ENCODE data around the gene COL7A1.

The COL7A1 gene

DNA sequence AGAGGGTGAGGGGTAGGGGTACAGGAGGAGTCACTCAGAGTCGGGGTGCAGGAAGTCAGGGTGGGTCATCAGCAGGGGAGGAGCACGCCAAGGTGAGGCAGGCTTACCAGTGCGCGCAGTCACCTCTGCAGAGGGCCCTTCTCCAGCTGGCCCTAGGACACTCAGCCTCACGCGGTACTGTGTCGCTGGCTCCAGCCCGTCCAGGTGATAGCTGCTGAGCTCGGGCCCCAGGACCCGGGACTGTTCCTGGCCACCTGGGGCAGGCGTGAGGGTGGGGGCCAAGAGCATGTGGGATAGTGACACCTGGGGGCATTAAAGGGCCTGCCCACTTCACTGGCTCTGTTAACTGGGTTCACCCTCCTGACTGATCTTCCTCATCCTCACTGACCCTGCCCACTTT lies 7.4 kb downstream of the COL7A1 start:
- Histone ChIP-seq H2BK15ac (ENCODE audit: low read length) (no peak overlapping the region), H3K27ac (replicated peaks; ENCODE audit: low read length) (no peak overlapping the region), H3K23ac (ENCODE audit: low read depth, low read length, poor library complexity) (peak overlapping the region; percentile 43), H3K9me3 (replicated peaks in 1 of 2; ENCODE audit: control insufficient read depth in 2 of 2, insufficient read depth in 1 of 2, low read depth in 1 of 2, low read length in 2 of 2) (peaks cover 0 to 2% of the 10 kb centered on the region in 2 donors), H3K4me1 (ENCODE audit: control insufficient read depth in 2 of 2, insufficient read depth in 1 of 2, low read depth in 1 of 2, low read length in 2 of 2) (no peaks in the 10 kb centered on the region), H3K9ac (ENCODE audit: low read depth, low read length, poor library complexity) (no peak overlapping the region), H4K91ac (ENCODE audit: low read depth, low read length, poor library complexity) (no peak overlapping the region), H3K27me3 (ENCODE audit: control insufficient read depth in 3 of 3, insufficient read depth in 3 of 3, low read depth in 1 of 3, low read length in 3 of 3) (no peaks in the 10 kb centered on the region), H3K36me3 (replicated peaks in 1 of 2; ENCODE audit: control insufficient read depth in 2 of 2, insufficient read depth in 2 of 2, low read length in 2 of 2) (peaks cover 0 to 9% of the 10 kb centered on the region in 2 donors), H3K14ac (ENCODE audit: low read length) (peak overlapping the region; percentile 82), H4K8ac (ENCODE audit: low read depth, low read length) (no peak overlapping the region), H3K4me3 (ENCODE audit: low read length in 2 of 2) (peak overlapping the region in 1 of 2 donors; percentile 10), H2BK5ac (ENCODE audit: low read length) (peak overlapping the region; percentile 75), H2AFZ (ENCODE audit: low read length) (no peak overlapping the region), H2BK12ac (ENCODE audit: low read length) (no peak overlapping the region), H3K4ac (ENCODE audit: low read length) (no peak overlapping the region), H3K4me2 (ENCODE audit: insufficient read depth, low read length, poor library complexity, severe bottlenecking) (no peak overlapping the region), H3K18ac (ENCODE audit: low read length) (peak overlapping the region; percentile 57), H3K79me1 (ENCODE audit: low read depth, low read length) (peaks cover 3% of the 10 kb centered on the region), H2AK5ac (ENCODE audit: low read depth, low read length) (no peak overlapping the region), H2BK120ac (ENCODE audit: low read depth, low read length) (no peak overlapping the region)
- WGBS, 2 donors (ENCODE audit: extremely low coverage in 2 of 2, insufficient read length in 2 of 2, insufficient replicate concordance in 1 of 2) = no CpG with 5 or more reads among the region's 11 CpGs
- no peak for DNase-seq (ENCODE audit: low spot score)

DNA sequence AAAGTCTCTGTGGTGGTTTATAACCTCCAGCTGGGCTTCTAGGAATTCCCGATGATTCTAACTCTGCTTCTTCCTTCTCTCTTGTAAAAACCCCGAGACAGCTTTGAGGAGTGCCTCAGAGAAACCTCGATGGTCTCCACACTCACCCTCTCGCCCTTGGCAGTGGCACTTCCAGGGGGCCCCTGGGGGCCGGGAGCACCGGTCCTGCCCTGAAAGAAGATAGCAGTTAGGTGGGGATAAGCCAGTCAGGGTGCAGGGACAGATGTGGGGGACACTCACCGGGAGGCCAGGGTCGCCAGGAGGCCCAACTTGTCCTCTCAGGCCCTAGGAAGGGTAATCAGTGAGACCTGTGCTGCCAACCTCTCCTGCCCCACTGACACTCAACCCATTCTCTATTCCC lies 9.7 kb downstream of the COL7A1 start:
- Histone ChIP-seq H2BK15ac (ENCODE audit: low read length) (no peak overlapping the region), H3K4me1 (ENCODE audit: control insufficient read depth in 2 of 2, insufficient read depth in 1 of 2, low read depth in 1 of 2, low read length in 2 of 2) (peaks cover 4% of the 10 kb centered on the region in 2 donors), H3K27me3 (ENCODE audit: control insufficient read depth in 3 of 3, insufficient read depth in 3 of 3, low read depth in 1 of 3, low read length in 3 of 3) (no peaks in the 10 kb centered on the region), H2BK120ac (ENCODE audit: low read depth, low read length) (no peak overlapping the region), H3K18ac (ENCODE audit: low read length) (no peak overlapping the region), H3K4me3 (ENCODE audit: low read length in 2 of 2) (no peak overlapping the region), H3K79me1 (ENCODE audit: low read depth, low read length) (peaks cover 3% of the 10 kb centered on the region), H3K27ac (replicated peaks; ENCODE audit: low read length) (no peak overlapping the region), H3K23ac (ENCODE audit: low read depth, low read length, poor library complexity) (no peak overlapping the region), H4K91ac (ENCODE audit: low read depth, low read length, poor library complexity) (no peak overlapping the region), H3K9ac (ENCODE audit: low read depth, low read length, poor library complexity) (no peak overlapping the region), H3K9me3 (replicated peaks in 1 of 2; ENCODE audit: control insufficient read depth in 2 of 2, insufficient read depth in 1 of 2, low read depth in 1 of 2, low read length in 2 of 2) (peaks cover 0 to 2% of the 10 kb centered on the region in 2 donors), H4K8ac (ENCODE audit: low read depth, low read length) (no peak overlapping the region), H3K14ac (ENCODE audit: low read length) (no peak overlapping the region), H3K4me2 (ENCODE audit: insufficient read depth, low read length, poor library complexity, severe bottlenecking) (no peak overlapping the region), H2BK5ac (ENCODE audit: low read length) (no peak overlapping the region), H3K36me3 (replicated peaks in 1 of 2; ENCODE audit: control insufficient read depth in 2 of 2, insufficient read depth in 2 of 2, low read length in 2 of 2) (peaks cover 0 to 9% of the 10 kb centered on the region in 2 donors), H2BK12ac (ENCODE audit: low read length) (no peak overlapping the region), H2AK5ac (ENCODE audit: low read depth, low read length) (no peak overlapping the region), H2AFZ (ENCODE audit: low read length) (no peak overlapping the region), H3K4ac (ENCODE audit: low read length) (no peak overlapping the region)
- no peak for DNase-seq (ENCODE audit: low spot score)
- WGBS, 2 donors (ENCODE audit: extremely low coverage in 2 of 2, insufficient read length in 2 of 2, insufficient replicate concordance in 1 of 2) = no CpG with 5 or more reads among the region's 8 CpGs

DNA sequence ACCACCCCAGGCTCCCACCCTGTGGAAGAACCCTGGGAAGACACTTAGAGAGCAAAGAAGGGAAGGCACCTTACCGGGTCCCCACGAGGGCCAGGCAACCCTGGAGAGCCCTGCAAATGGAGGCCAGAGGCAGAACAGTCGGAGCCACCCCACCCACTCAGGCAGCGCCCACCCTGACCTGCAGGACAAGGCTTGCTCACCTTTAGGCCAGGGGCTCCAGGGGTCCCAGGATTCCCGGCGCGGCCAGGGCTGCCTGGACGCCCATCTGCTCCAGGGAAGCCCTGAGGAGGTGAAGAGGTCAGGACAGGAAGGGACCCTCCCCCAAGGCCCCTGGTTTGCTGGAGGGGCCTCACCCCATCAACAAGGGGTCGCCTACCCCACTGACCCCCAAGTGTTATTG lies 10.3 kb downstream of the COL7A1 start:
- Histone ChIP-seq H3K4me1 (ENCODE audit: control insufficient read depth in 2 of 2, insufficient read depth in 1 of 2, low read depth in 1 of 2, low read length in 2 of 2) (peaks cover 4% of the 10 kb centered on the region in 2 donors), H3K9me3 (replicated peaks in 1 of 2; ENCODE audit: control insufficient read depth in 2 of 2, insufficient read depth in 1 of 2, low read depth in 1 of 2, low read length in 2 of 2) (peaks cover 0 to 2% of the 10 kb centered on the region in 2 donors)
- WGBS, 2 donors (ENCODE audit: extremely low coverage in 2 of 2, insufficient read length in 2 of 2, insufficient replicate concordance in 1 of 2) = no CpG with 5 or more reads among the region's 9 CpGs

DNA sequence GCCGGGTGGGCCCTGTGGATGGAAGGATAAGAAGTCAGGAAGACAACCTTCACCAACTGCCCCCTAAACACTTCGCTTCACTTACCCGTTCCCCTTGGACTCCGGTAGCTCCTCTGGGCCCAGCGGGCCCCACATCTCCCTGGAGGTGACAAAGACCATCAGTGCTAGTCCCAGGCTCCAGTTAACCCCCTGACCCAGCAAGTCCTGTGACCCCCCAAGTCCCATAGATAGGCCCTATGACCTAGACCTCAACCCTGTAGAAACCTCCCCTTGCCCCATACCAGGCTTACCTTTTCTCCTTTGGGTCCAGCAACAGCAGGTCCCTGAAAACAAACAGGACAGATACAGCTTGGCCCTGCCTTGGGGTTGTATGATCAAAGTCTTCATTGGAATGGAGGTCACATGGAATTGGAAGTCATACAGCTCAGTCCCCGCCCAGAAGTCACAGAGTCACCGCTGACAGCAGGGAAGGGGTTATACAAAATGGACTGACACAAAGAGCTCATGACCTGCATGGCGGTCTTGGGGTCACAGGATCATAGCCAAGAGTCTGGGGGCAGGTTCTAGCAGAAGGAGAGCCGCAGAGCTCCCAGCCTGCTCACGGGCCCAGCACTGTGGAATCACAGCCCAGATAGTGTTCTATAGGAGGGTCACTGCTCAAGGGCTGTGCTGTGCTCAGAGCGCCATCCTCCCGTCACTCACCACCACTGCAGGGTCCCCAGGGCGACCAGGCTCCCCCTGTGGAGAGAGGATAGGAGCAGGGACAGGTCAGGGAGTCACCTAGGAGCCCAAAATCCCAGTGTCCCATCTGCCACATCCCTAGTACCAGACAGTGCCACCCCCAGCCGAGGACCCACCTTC lies 13.3 kb downstream of the COL7A1 start:
- no peak overlapping the region for H4K8ac ChIP-seq (ENCODE audit: low read depth, low read length)
- no peak overlapping the region for H3K14ac ChIP-seq (ENCODE audit: low read length)
- no peak overlapping the region for H2AK5ac ChIP-seq (ENCODE audit: low read depth, low read length)
- H3K4me3 ChIP-seq (ENCODE audit: low read length in 2 of 2) = peak overlapping the region in 1 of 2 donors; percentile 16
- H3K23ac ChIP-seq (ENCODE audit: low read depth, low read length, poor library complexity) = no peak overlapping the region
- H3K36me3 ChIP-seq (replicated peaks in 1 of 2; ENCODE audit: control insufficient read depth in 2 of 2, insufficient read depth in 2 of 2, low read length in 2 of 2) = peaks cover 5 to 13% of the 10 kb centered on the region in 2 donors
- H3K18ac ChIP-seq (ENCODE audit: low read length) = no peak overlapping the region
- H3K27ac ChIP-seq (replicated peaks; ENCODE audit: low read length) = no peak overlapping the region
- WGBS, 2 donors (ENCODE audit: extremely low coverage in 2 of 2, insufficient read length in 2 of 2, insufficient replicate concordance in 1 of 2) = no CpG with 5 or more reads among the region's 14 CpGs
- H3K4me1 ChIP-seq (ENCODE audit: control insufficient read depth in 2 of 2, insufficient read depth in 1 of 2, low read depth in 1 of 2, low read length in 2 of 2) = peaks cover 4% of the 10 kb centered on the region in 2 donors
- no peak overlapping the region for H2AFZ ChIP-seq (ENCODE audit: low read length)
- H2BK5ac ChIP-seq (ENCODE audit: low read length) = no peak overlapping the region
- no peak overlapping the region for H3K4ac ChIP-seq (ENCODE audit: low read length)
- no peak overlapping the region for H4K91ac ChIP-seq (ENCODE audit: low read depth, low read length, poor library complexity)
- H3K9me3 ChIP-seq (replicated peaks in 1 of 2; ENCODE audit: control insufficient read depth in 2 of 2, insufficient read depth in 1 of 2, low read depth in 1 of 2, low read length in 2 of 2) = no peaks in the 10 kb centered on the region
- no peak overlapping the region for H3K4me2 ChIP-seq (ENCODE audit: insufficient read depth, low read length, poor library complexity, severe bottlenecking)
- no peak for DNase-seq (ENCODE audit: low spot score)
- H2BK120ac ChIP-seq (ENCODE audit: low read depth, low read length) = no peak overlapping the region
- no peaks in the 10 kb centered on the region for H3K79me1 ChIP-seq (ENCODE audit: low read depth, low read length)
- no peak overlapping the region for H2BK15ac ChIP-seq (ENCODE audit: low read length)
- H3K9ac ChIP-seq (ENCODE audit: low read depth, low read length, poor library complexity) = no peak overlapping the region
- no peaks in the 10 kb centered on the region for H3K27me3 ChIP-seq (ENCODE audit: control insufficient read depth in 3 of 3, insufficient read depth in 3 of 3, low read depth in 1 of 3, low read length in 3 of 3)
- H2BK12ac ChIP-seq (ENCODE audit: low read length) = no peak overlapping the region

More for the DNA sequence above, 10.3 kb downstream of the COL7A1 start:
- Histone ChIP-seq H3K4ac (ENCODE audit: low read length) (no peak overlapping the region), H3K36me3 (replicated peaks in 1 of 2; ENCODE audit: control insufficient read depth in 2 of 2, insufficient read depth in 2 of 2, low read length in 2 of 2) (peaks cover 0 to 9% of the 10 kb centered on the region in 2 donors), H3K18ac (ENCODE audit: low read length) (no peak overlapping the region), H3K4me3 (ENCODE audit: low read length in 2 of 2) (no peak overlapping the region), H3K14ac (ENCODE audit: low read length) (peak overlapping the region; percentile 38), H3K23ac (ENCODE audit: low read depth, low read length, poor library complexity) (no peak overlapping the region), H2BK120ac (ENCODE audit: low read depth, low read length) (no peak overlapping the region), H3K27ac (replicated peaks; ENCODE audit: low read length) (no peak overlapping the region), H4K91ac (ENCODE audit: low read depth, low read length, poor library complexity) (no peak overlapping the region), H2BK12ac (ENCODE audit: low read length) (no peak overlapping the region), H2BK15ac (ENCODE audit: low read length) (no peak overlapping the region), H2BK5ac (ENCODE audit: low read length) (peak overlapping the region; percentile 24), H3K79me1 (ENCODE audit: low read depth, low read length) (peaks cover 3% of the 10 kb centered on the region), H2AFZ (ENCODE audit: low read length) (no peak overlapping the region), H3K27me3 (ENCODE audit: control insufficient read depth in 3 of 3, insufficient read depth in 3 of 3, low read depth in 1 of 3, low read length in 3 of 3) (no peaks in the 10 kb centered on the region), H3K9ac (ENCODE audit: low read depth, low read length, poor library complexity) (peak overlapping the region; percentile 60), H2AK5ac (ENCODE audit: low read depth, low read length) (no peak overlapping the region), H3K4me2 (ENCODE audit: insufficient read depth, low read length, poor library complexity, severe bottlenecking) (no peak overlapping the region), H4K8ac (ENCODE audit: low read depth, low read length) (peak overlapping the region; percentile 65)
- DNase-seq (ENCODE audit: low spot score) = no peak
